Epidermal melanocyte (primary cell): ENCODE measurements around the gene DSTYK.
"Not testable (repeated sequence)": the region's sequence is repeated elsewhere in the genome, so short reads cannot be mapped to it uniquely, and the experiment has no call there.

Experiments
- DNase-seq: peaks from one replicate; pipeline ENCODE4 v3.0.0; 2011; ENCODE audit warnings: low spot score; ENCODE audit not compliant: insufficient read length

The DSTYK gene

DNA sequence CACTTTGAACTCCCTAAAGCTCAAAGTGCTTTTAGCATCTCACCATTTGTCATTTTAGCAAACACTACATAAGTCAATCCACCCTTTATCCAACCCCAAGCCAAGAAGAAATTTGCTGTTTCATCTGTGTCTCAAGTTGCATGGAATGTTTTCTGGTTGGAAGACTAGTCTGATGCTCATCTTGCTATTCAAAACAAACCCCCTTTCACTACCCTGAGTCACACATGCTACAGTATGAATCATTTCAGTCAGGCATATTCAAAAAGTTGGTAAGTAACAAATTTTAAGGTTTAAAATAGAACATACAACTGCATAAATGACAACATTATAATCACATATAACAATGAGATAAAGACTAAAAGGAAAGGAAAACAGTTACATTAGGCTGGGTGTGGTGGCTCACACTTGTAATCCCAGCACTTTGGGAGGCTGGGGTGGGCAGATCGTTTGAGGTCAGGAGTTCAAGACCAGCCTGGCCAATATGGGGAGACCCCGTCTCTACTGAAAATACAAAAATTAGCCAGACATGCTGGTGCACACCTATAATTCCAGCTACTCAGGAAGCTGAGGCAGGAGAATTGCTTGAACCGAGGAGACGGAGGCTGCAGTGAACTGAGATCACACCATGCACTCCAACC is 38.7 kb downstream of the DSTYK start:
- peak; percentile 35 for DNase-seq

DNA sequence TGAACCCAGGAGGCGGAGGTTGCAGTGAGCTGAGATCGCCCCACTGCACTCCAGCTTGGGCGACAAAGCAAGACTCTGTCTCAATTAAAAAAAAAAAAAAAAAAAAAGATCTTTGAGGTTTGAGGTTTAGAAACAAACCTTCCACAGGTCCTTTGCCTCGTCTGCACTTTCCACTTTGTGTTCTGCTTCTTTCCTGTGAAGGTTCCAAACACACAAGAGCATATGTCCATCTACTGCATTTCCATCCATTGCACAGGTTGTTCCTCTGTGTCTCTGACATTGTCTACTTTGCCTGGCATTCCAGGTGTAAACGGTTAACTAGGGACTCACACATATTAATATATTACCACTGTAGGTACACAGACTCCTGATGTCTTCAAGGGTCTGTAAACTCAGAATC is 40.1 kb downstream of the DSTYK start:
- DNase-seq = no peak

DNA sequence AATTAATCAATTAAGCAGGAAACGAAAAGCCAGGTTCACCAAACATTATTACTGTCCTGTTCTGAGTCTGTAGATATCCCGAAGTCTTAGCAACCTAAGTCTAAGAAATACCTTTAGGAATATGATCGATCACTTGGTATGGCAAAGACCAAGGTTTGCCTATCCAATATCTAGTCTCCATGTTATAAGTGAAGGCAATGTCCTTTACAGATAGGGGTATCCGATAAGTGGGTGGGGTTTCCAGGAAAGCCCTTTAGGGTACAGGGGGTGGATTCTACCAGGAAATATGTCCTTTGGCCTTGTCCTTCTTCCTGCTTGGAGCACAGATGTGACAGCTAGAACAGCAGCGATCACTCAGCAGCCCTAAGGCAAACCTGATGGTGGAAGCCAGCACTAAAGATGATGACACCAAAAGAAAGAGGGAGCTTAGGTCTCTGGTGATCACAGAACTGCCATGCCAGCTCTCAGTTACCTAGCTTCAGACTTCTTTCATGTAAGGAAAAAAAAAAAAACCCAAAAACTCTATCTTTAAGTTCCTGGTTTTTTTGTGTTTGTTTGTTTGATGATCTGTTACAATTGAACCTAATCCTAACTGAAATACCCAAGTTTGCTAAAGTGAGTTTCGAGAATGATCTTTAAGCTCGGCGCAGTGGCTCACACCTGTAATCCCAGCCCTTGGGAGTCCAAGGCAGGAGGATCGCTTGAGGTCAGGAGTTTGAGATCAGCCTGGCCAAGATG is 40.8 kb downstream of the DSTYK start:
- DNase-seq = no peak

DNA sequence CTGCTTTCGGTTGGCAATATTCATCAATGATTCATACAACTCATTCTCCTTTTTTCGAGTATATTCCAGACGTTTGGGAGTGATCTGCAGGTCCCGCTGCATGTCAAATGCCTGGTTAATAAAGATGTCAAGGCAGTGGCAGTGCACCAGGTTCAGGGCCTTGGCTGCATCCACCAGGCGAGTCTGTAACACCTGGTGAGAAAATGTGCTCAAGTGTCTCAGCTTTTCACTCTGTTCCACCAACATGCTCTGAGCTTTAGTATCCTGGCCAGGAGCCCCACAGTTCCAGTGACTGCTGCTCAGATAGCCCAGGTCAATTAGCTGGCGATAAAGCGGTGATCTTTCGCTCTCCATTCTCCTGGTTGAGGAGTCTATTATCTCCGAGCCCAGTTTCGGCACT is 42.3 kb downstream of the DSTYK start:
- DNase-seq = no peak

DNA sequence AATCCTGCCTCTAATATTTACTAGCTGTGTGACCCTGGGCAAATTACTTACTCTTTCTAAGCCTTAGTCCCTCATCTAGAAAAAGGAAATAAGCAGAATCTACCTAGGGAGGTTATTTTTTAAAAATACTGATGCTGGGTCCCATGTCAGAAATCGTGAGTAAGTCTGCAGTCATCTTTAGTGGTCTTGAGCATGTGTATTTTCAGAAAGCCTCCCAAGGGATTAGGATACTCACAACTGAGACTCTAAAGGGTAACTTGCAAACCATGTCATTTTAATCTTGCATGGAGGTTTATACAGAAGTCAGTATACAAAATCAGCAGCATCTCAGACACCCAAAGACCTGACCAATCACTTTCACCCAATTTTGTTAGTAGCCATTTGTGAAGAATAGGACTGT is 43.2 kb downstream of the DSTYK start:
- DNase-seq = no peak

DNA sequence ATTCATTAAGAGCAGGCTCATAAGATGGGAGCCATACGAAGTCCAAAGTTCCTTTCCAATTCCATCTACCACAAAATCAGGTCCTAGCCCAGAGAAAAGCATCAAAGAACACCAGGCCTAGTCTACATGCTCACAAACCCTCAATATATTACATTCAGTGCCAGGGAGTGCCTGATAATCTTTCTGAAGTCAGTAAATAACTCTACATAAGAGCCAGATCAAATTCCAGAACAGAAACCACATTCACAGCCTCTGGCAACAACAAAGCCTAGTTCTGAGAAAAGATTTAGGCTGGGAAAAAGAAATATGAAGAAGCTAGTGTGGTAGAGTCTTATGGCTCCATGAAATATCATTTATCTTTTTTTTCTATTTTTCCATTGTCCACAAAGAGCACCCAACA is 49.2 kb downstream of the DSTYK start:
- peak; percentile 79 for DNase-seq

DNA sequence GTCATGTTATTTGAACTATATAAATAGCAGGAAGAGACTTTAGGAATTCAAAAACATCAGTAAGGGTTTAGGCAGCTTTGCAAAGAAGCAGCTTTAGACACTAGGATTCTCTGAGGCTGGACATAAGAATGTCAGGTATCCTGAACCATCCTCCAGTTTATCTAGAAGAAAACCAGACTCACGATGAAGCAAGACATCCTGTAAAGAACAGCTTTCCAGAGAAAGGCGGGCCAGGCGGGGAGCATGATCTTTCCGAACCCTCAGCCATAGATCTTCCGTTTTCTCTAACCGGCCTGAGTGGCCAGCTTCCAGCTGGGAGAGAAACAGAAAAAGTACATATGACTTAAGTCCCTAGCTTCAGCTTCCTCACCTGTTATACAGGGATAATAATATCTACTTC is 50.4 kb downstream of the DSTYK start:
- DNase-seq = no peak

DNA sequence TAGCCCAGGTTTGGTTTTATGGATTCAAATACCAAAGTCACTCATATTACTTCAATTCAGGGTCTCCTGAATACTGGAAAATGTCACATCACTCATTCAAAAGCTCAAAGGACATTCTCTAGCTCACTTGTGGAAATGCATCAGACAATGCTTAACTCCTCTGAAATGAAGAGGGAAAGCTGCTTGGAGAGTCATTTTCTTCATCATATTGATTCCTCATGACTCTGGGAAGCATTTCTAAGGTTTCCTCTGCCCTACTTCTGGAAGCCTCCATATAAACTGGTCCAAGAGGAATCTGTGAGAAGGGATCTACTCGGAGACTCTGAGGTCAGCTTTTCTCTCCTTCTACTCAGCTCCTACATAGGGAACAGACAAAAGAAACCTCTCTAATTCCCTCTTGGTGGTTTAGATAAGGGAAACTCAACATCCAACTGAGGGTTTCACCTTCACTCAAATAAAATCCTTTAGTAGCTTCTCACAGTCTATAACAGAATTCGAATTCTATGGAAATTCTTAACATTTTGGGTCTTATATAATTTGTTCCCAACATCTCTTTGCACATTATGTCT is 53.4 kb downstream of the DSTYK start:
- no peak for DNase-seq

DNA sequence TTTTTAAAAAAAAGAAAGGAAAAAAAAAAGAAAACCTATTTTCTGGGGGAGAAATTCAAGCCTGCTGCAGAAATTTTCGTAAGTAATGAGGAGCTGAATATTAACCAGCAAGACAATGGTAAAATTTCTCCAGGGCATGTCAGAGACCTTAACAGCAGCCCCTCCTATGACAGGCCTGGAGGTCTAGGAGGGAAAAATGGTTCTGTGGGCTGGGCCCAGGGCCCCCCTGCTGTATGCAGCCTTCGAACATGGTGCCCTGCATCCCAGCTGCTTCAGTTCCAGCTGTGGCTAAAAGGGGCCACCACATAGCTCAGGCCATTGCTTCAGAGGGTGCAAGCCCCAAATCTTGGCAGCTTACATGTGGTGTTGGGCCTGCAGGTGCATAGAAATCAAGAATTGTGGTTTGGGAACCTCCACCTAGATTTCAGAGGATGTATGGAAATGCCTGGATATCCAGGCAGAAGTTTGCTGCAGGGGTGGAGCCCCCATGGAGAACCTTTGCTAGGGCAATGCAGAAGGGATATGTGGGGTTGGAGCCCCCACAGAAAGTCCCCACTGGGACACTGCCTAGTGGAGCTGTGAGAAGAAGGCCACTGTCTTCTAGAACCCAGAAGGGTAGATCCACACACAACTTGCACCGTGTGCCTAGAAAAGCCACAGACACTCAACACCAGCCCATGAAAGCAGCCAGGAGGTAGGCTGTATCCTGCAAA is 55.7 kb downstream of the DSTYK start:
- DNase-seq = not testable (repeated sequence)

DNA sequence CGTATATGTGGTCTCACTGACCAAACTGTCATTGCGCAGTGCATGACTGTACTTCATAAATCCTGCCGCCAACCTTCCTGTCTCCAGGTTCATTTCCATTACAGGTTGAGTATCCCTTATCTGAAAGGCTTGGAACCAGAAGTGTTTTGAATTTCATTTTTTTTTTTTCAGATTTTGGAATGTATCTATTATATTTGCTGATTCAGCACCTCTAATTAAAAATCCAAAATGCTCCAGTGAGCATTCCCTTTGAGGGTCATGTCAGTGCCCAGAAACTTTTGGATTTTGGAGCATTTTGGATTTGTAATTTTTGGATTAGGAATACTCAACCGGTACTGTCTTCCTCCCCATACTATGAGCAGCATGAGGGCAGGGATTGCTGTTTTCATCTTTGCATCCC is 59.0 kb downstream of the DSTYK start:
- DNase-seq = no peak

DNA sequence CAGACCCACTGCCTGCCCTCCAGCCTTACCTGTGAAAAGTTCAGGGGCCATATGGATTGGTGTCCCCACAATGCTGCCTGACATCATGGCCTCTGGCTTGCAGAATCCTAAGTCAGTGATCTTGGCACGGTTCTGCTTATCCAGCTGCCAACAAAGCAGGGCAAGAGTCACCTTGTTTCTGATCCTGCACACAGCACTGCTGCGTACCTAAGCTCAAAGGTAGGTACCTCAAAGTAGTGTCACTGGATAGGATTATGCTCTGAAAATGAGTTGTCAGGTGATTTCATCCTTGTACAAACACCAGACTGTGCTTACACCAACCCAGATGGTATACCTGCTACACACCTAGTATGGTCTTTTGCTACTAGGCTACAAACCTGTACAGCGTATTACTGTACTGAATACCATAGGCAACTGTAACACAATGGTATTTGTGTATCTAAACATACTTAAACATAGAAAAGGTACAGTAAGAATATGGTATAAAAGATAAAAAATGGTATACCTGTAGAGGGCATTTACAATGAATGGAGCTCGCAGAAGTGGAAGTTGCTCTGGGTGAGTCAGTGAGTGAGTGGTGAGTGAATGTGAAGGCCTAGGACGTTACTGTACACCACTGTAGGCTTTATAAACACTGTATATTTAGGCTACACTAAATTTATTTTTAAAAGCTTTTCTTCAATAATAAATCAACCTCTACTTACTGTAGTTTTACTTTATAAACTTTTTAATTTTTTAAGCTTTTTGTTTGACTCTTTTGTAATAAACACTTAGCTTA is 60.7 kb downstream of the DSTYK start:
- no peak for DNase-seq

DNA sequence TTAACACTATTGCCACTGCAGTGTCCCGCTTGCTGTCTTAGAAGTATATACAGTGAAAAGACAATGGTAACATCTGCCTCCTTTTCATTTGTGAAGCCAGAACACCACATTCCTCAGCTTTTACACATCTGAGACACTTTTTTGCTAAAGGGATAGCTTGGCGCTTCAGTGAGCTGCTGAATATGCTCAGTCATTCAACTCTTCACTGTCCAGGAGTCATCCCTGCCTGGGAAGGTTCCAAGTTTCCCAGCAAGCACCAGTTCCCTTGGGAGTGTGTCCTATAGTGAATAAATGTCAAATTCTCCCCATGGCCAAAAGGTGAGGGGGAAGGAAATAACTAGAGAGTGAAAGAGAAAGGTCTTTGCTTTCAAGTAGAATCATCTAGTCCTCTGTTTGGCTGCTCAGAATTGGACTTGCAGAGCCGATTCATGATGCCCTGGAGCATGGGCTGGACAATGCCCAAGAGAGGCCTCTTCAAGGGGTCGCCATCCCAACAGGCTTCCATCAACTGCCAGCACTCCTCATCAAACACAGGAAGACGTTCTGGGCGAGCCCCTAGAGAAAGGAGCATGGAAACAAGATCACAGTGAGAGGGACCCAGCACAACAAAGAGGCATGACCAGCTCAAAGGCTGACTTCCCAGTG is 64.2 kb downstream of the DSTYK start:
- DNase-seq = no peak

DNA sequence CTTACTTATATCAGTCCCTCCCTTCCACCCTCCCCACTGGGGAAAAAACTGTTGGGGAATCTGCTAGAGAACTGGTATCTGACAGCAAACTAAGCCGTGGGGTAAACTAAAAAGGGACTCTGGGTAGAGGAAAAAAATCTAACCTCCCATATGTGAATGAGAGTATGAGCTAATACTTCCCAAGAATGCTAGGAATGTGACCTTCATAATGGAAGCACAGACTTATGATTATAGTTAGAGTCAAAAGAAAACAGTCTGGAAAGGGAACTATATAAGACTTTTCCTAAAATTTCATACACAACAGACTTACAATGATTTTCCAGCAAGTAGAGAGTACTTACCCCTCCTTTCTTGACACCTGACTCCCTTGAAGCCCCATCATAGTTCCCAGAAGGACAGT is 66.8 kb downstream of the DSTYK start:
- DNase-seq = peak; percentile 54

DNA sequence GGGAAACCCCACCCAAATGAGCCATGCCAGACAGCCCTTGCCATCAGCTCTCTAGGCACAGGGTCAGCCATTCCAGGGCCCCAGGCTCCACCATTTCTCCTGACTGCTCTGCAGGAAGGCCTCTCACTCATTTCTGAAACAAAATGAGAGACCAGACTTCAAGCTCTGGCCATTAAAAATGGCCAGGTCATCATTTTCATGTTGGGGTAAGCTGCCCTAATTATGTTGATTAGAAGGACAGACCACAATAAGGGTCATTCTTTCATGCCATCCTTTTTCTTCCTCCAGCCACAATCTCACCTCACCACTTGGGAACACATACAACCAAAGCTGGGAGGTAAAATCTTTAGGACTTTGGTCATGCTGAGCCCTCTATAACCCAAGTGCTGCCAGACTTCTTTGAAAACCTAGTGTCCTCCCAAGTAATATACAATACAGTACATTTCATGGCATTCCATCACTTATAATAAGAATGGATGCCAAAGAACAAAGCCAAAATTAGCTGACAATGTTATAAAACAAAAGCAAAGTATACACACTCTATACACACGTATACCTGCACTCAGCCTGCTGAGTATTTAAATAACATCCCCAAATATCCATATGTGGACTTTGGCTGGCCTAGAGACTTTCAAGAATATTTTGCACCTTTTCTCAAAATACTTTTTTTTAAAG is 67.3 kb downstream of the DSTYK start:
- DNase-seq = no peak

DNA sequence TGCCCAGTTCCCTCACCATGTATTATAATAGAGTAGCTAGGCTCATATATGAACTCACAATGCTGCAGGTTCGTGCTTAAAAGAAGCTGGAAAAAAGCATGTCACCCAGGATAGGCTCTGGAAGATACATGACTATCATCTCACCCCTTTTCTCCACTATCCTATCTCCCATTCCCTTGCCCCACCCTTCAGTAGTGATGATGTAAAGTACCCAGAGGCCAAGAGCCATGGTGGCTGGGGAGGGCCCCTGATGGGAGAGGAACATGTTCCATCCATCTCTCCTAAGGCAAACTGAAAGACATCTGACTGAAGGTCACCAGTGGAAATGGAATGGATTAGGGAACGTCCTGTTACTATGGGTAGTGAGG is 69.4 kb downstream of the DSTYK start:
- no peak for DNase-seq

DNA sequence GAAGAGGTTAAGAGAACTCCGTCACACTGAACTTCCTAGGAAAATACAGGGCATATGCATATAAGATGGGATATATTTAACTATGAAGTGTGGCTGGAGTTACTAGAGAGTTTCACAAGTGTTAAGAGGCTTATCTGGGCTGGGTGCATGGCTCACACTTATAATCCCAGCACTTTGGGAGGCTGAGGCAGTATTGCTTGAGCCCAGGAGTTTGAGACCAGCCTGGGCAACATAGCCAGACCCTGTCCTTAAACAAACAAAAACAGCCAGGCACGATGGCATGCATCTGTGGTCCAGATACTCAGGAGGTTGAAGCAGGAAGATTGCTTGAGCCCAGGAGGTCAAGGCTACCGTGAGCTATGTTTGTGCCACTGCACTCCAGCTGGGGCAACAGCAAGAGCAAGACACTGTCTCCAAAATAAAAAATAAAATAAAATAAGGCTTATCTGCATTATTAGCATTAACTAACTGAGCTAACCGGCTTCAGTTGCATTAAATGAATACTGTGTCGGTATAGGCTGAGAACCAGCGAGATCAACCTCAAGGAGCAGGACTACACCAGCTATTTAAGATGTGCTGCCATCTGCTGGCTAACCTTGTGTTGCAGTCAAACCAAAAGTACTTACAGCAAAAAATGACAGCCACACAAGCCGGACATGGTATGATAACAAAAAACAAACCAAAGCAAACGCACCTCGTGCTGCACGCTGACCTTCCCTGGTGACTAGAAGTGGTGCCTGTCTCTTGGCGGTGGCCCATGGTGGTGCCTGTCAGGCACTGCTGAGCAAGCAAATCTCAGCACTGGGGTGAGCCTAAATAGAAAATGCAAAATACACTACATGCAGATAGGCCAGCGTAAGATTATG is 70.0 kb downstream of the DSTYK start:
- peak; percentile 58 for DNase-seq

DNA sequence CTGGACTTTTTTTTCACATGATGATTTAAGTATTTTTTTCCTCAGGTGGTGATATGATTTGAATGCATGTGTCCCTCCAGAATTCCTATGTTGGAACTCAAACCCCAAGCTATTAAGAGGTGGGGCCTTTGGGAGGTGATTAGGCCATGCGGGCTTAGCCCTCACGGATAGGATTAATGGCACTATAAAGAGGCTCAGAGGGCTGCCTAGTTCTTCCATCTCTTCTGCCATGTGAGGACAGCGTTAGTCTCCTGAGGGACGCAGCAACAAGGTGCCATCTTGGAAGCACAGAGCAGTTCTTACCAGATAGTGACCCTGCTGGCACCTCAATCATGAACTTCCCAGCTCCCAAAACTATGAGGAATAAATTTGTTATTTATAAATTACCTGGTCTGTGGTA is 71.4 kb downstream of the DSTYK start:
- no peak for DNase-seq

DNA sequence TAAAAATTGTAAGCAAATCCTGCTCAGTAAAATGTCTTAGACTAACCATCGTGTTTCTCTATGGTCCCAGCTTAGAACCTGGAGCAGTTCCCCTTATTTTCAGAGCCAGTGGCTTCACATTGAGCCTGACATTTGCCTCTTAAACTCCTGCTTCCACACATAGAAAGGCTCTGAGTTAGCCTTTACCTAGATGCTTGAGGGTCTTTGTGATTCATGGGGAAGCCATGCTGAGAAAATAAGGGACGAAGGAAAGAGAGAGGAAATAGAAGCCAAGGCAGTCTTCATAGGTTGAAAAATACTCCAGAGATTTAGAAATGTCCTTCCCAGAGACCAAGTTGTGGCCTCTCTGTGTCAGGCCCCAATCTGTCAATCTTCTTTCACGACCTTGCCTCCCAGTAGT is 73.6 kb downstream of the DSTYK start:
- no peak for DNase-seq

DNA sequence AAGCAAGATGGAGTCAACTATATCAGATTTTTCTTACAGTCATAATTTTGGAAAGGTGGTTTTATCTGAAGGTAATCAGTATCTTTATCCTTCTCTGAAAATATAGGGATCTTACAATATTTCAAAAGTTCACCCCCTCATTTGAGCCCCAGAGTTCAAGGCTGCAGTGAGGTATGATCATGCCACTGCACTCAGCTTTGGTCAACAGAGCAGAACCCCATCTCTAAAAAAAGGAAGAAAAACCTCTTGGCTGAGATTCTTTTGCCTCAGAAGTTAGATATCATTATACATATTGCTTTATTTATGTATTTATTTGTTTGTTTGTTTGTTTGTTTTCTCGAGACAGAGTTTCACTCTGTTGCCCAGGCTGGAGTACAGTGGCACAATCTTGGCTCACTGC is 78.2 kb downstream of the DSTYK start:
- no peak for DNase-seq
